Gastrocnemius medialis (tissue), 4 donors: Measurements from ENCODE around the gene SON. TPM values are rescaled to one million over a fixed set of nuclear protein-coding genes. Genes with fewer than 3 reads are reported as not detected.
"Not testable (repeated sequence)": the region's sequence is repeated elsewhere in the genome, so short reads cannot be mapped to it uniquely, and the experiment has no call there.

Experiments used
- ATAC-seq, 2 donors: fragments of 150-250 bp; one replicate each; pipeline ENCODE4 v1.9.1; 2016
- DNase-seq, 2 donors: peaks; one replicate each; pipeline ENCODE4 v3.0.0-alpha.2; 2019
- H3K27ac ChIP-seq, 4 donors: fragments of 200-600 bp; sonication (generic); 1 replicate in 1 of 4; 2 replicates in 3 of 4; pipeline ENCODE4 v1.5.1; 2016 to 2018; ENCODE audit warnings: mild to moderate bottlenecking in 2 of 4, moderate library complexity in 1 of 4
- H3K27me3 ChIP-seq, 3 donors: fragments of 200-600 bp; sonication (generic) in 2 of 3; 1 replicate in 1 of 3; 2 replicates in 2 of 3; pipeline versions ENCODE4 v1.5.1 to v1.6.0; 2016 to 2019; ENCODE audit warnings: mild to moderate bottlenecking in 1 of 3, moderate library complexity in 1 of 3
- H3K36me3 ChIP-seq, 2 donors: fragments of 200-600 bp; sonication (generic) in 1 of 2; one replicate each; pipeline ENCODE4 v1.5.1; 2017 to 2018
- H3K4me1 ChIP-seq, 2 donors: fragments of 200-600 bp; sonication (generic) in 1 of 2; one replicate each; pipeline ENCODE4 v1.5.1; 2016 to 2017; ENCODE audit warnings: mild to moderate bottlenecking in 2 of 2
- H3K4me3 ChIP-seq, 4 donors: fragments of 200-600 bp; sonication (generic) in 3 of 4; 1 replicate in 1 of 4; 2 replicates in 3 of 4; pipeline ENCODE4 v1.5.1; 2016 to 2019; ENCODE audit warnings: mild to moderate bottlenecking in 2 of 4
- H3K9me3 ChIP-seq, 3 donors: fragments of 200-600 bp; sonication (generic) in 2 of 3; 1 replicate in 1 of 3; 2 replicates in 2 of 3; pipeline ENCODE4 v1.5.1; 2016 to 2019
- CTCF ChIP-seq, 5 experiments: fragments of 450-650 bp in 3 of 5; fragments of 200-600 bp in 2 of 5; sonication (generic) in 2 of 5; IDR thresholded peaks in 4 of 5; conservative IDR thresholded peaks in 1 of 5; 1 replicate in 4 of 5; 2 replicates in 1 of 5; pipeline ENCODE4 v1.5.1; 2016 to 2019; ENCODE audit warnings: antibody characterized with exemption in 5 of 5, mild to moderate bottlenecking in 3 of 5, moderate library complexity in 3 of 5
- POLR2A ChIP-seq, 2 donors: fragments of 450-650 bp; IDR thresholded peaks; one replicate each; pipeline ENCODE4 v1.6.1; 2017; ENCODE audit warnings: antibody characterized with exemption in 2 of 2, mild to moderate bottlenecking in 2 of 2, moderate library complexity in 2 of 2
- in situ Hi-C, 4 donors: fragments of 200-750 bp; cut with MboI; loops; one replicate each; pipeline versions ENCODE4 v1.15.0 to v1.8.0; 2017; ENCODE audit warnings: low sequenced_read_pairs in 4 of 4
- intact Hi-C: fragments of 100-400 bp; cut with DNase I; formaldehyde crosslinking; loops from one replicate; pipeline ENCODE4 v1.15.1; 2023; ENCODE audit warnings: low total_unique reads
- total RNA-seq, 4 donors: library from RNA; depleted of rRNA; stranded (reverse); fragments of >200 nt; gene quantifications; one replicate each; pipeline versions ENCODE4 v1.1.0 to v1.2.3, GENCODE V29; 2016

SON gene
- total RNA-seq, 4 donors from 2014 or later = 109 to 390 (median 126) TPM

- no peak for DNase-seq
- intact Hi-C loops = no loop called here
- H3K36me3 ChIP-seq = peaks cover 3 to 60% of the 10 kb centered on the region in 2 donors
These were observed 37.0 kb upstream of the SON start for GRCh38 chr21:33505833-33506232.

GRCh38 chr21:33507003-33507402 lies 35.8 kb upstream of the SON start:
- not testable (repeated sequence) for DNase-seq

More at GRCh38 chr21:33505833-33506232, 37.0 kb upstream of the SON start:
- H3K4me3 ChIP-seq = no peak overlapping the region
- no peaks in the 10 kb centered on the region for H3K9me3 ChIP-seq
- ATAC-seq = no peak
- no peaks in the 10 kb centered on the region for H3K27me3 ChIP-seq
- H3K27ac ChIP-seq = no peak overlapping the region
- in situ Hi-C loops = loop anchor here in 1 of 4 donors (25.0 kb wide), 1 partner anchor 94 kb away; the partner anchor contains the start of gene IFNGR2
- TF ChIP-seq CTCF (IDR thresholded peaks at IDR 0.05 in 4 of 5, conservative IDR thresholded peaks at IDR 0.05 in 1 of 5) = no peak
- TF ChIP-seq POLR2A (IDR thresholded peaks at IDR 0.05) = no peak
- H3K4me1 ChIP-seq = no peaks in the 10 kb centered on the region

GRCh38 chr21:33510826-33511225 lies 32.0 kb upstream of the SON start:
- Histone ChIP-seq H3K27ac (no peak overlapping the region), H3K27me3 (no peaks in the 10 kb centered on the region), H3K4me3 (no peak overlapping the region), H3K4me1 (no peaks in the 10 kb centered on the region), H3K9me3 (no peaks in the 10 kb centered on the region), H3K36me3 (peaks cover 3 to 85% of the 10 kb centered on the region in 2 donors)
- ATAC-seq (no peak), DNase-seq (no peak)
- intact Hi-C loops (no loop called here), in situ Hi-C loops (loop anchor here in 1 of 4 donors (25.0 kb wide), 1 partner anchor 99 kb away; the partner anchor contains the start of gene IFNGR2)
- TF ChIP-seq CTCF (IDR thresholded peaks at IDR 0.05 in 4 of 5, conservative IDR thresholded peaks at IDR 0.05 in 1 of 5) (no peak), POLR2A (IDR thresholded peaks at IDR 0.05) (no peak)

More at GRCh38 chr21:33507003-33507402, 35.8 kb upstream of the SON start:
- ATAC-seq, H3K4me3 ChIP-seq, H3K4me1 ChIP-seq, H3K27ac ChIP-seq, intact Hi-C loops, H3K9me3 ChIP-seq, H3K27me3 ChIP-seq: not testable (repeated sequence)
- H3K36me3 ChIP-seq = peaks cover 3 to 72% of the 10 kb centered on the region in 2 donors
- in situ Hi-C loops = loop anchor here in 1 of 4 donors (25.0 kb wide), 1 partner anchor 95 kb away; the partner anchor contains the start of gene IFNGR2

GRCh38 chr21:33511639-33512038 lies 31.2 kb upstream of the SON start:
- no peaks in the 10 kb centered on the region for H3K4me1 ChIP-seq
- in situ Hi-C loops (loop anchor here in 1 of 4 donors (25.0 kb wide), 1 partner anchor 99 kb away; the partner anchor contains the start of gene IFNGR2), intact Hi-C loops (no loop called here)
- H3K4me3 ChIP-seq = no peak overlapping the region
- H3K36me3 ChIP-seq = peaks cover 3 to 89% of the 10 kb centered on the region in 2 donors
- H3K9me3 ChIP-seq = no peaks in the 10 kb centered on the region
- ATAC-seq (no peak), DNase-seq (no peak)
- no peak for TF ChIP-seq POLR2A (IDR thresholded peaks at IDR 0.05)
- TF ChIP-seq CTCF (IDR thresholded peaks at IDR 0.05 in 4 of 5, conservative IDR thresholded peaks at IDR 0.05 in 1 of 5) = no peak
- no peaks in the 10 kb centered on the region for H3K27me3 ChIP-seq
- no peak overlapping the region for H3K27ac ChIP-seq

GRCh38 chr21:33512481-33512880 lies 30.4 kb upstream of the SON start:
- no peak for ATAC-seq
- in situ Hi-C loops (loop anchor here in 1 of 4 donors (25.0 kb wide), 1 partner anchor 100 kb away; the partner anchor contains the start of gene IFNGR2), intact Hi-C loops (no loop called here)
- peaks cover 3 to 91% of the 10 kb centered on the region in 2 donors for H3K36me3 ChIP-seq
- no peaks in the 10 kb centered on the region for H3K9me3 ChIP-seq
- TF ChIP-seq POLR2A (IDR thresholded peaks at IDR 0.05) (no peak), CTCF (IDR thresholded peaks at IDR 0.05 in 4 of 5, conservative IDR thresholded peaks at IDR 0.05 in 1 of 5) (no peak)
- no peak for DNase-seq
- no peak overlapping the region for H3K4me3 ChIP-seq
- no peaks in the 10 kb centered on the region for H3K27me3 ChIP-seq
- no peaks in the 10 kb centered on the region for H3K4me1 ChIP-seq
- H3K27ac ChIP-seq = no peak overlapping the region
